Breast epithelium (tissue), 3 donors: ENCODE results near the gene TNP1.

Experiments
- POLR2A ChIP-seq: fragments of 450-650 bp; IDR thresholded peaks from one replicate; pipeline ENCODE4 v1.6.1; 2016; ENCODE audit warnings: antibody characterized with exemption, mild to moderate bottlenecking, moderate library complexity
- POLR2AphosphoS5 ChIP-seq, 3 donors: sonication (generic); formaldehyde crosslinking; IDR thresholded peaks; one replicate each; pipeline ENCODE4 v1.6.1; 2017; ENCODE audit warnings: antibody characterized with exemption in 3 of 3
- TF ChIP-seq, protein P1 (sequence below), 3 donors: fragments of 450-650 bp; IDR thresholded peaks; one replicate each; pipeline ENCODE4 v1.5.1; 2016 to 2017; ENCODE audit warnings: antibody characterized with exemption in 3 of 3, mild to moderate bottlenecking in 3 of 3, moderate library complexity in 3 of 3

DNA sequence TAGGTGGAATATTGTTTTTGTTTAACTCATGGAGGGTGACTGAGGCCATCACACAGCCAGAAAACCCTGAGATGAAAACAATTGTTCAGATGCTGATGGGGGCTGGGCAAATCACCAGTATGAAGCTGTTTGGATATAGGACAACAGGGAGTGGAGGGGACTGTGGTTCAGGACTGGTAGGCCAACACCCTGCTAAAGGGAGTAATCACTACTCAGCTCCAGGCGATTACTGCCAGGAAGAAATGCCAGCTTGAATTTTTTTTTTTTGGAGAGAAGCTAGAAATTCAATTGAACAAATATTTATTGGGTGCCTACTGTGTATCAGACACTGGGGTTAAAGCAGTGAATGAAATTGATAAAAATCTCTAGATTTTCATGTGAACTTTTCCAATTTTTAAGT, 37.4 kb downstream of the TNP1 start:
- TF ChIP-seq, protein P1, sequence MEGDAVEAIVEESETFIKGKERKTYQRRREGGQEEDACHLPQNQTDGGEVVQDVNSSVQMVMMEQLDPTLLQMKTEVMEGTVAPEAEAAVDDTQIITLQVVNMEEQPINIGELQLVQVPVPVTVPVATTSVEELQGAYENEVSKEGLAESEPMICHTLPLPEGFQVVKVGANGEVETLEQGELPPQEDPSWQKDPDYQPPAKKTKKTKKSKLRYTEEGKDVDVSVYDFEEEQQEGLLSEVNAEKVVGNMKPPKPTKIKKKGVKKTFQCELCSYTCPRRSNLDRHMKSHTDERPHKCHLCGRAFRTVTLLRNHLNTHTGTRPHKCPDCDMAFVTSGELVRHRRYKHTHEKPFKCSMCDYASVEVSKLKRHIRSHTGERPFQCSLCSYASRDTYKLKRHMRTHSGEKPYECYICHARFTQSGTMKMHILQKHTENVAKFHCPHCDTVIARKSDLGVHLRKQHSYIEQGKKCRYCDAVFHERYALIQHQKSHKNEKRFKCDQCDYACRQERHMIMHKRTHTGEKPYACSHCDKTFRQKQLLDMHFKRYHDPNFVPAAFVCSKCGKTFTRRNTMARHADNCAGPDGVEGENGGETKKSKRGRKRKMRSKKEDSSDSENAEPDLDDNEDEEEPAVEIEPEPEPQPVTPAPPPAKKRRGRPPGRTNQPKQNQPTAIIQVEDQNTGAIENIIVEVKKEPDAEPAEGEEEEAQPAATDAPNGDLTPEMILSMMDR (IDR thresholded peaks at IDR 0.05), result no peak
- TF ChIP-seq POLR2A (no peak), POLR2AphosphoS5 (IDR thresholded peaks at IDR 0.05) (no peak)
